Heart left ventricle (tissue), 16 donors: Measurements from ENCODE around the gene SIGLEC10. TPM values are rescaled to one million over a fixed set of nuclear protein-coding genes. Genes with fewer than 3 reads are reported as not detected.

Experiments
- ATAC-seq, 4 donors: fragments of 200-7000 bp; cut with Tn5 transposase; one replicate each; pipeline ENCODE4 v1.9.1; 2020 to 2022; ENCODE audit warnings: moderate library complexity in 4 of 4, mild to moderate bottlenecking in 3 of 4, moderate number of reproducible peaks in 1 of 4
- DNase-seq, 5 donors: peaks; one replicate each; pipeline ENCODE4 v3.0.0-alpha.2; 2020
- H3K27ac ChIP-seq, 12 donors: fragments of 200-600 bp; sonication (generic) in 4 of 12; one replicate each; pipeline versions ENCODE4 v1.5.0 to v1.8.0; 2016 to 2022; ENCODE audit warnings: mild to moderate bottlenecking in 2 of 12
- H3K27me3 ChIP-seq, 9 donors: fragments of 200-600 bp; sonication (generic) in 2 of 9; one replicate each; pipeline versions ENCODE4 v1.5.1 to v1.8.0; 2016 to 2022; ENCODE audit warnings: mild to moderate bottlenecking in 3 of 9
- H3K36me3 ChIP-seq, 9 donors: fragments of 200-600 bp; sonication (generic) in 2 of 9; one replicate each; pipeline versions ENCODE4 v1.5.0 to v1.8.0; 2018 to 2022; ENCODE audit warnings: mild to moderate bottlenecking in 2 of 9
- H3K4me1 ChIP-seq, 12 donors: fragments of 200-600 bp; sonication (generic) in 4 of 12; one replicate each; pipeline versions ENCODE4 v1.5.0 to v1.8.0; 2016 to 2022; ENCODE audit warnings: mild to moderate bottlenecking in 3 of 12
- H3K4me3 ChIP-seq, 12 donors: fragments of 200-600 bp; sonication (generic) in 4 of 12; one replicate each; pipeline versions ENCODE4 v1.5.0 to v1.8.0; 2017 to 2022; ENCODE audit warnings: mild to moderate bottlenecking in 9 of 12, moderate library complexity in 4 of 12
- H3K9me3 ChIP-seq, 12 donors: fragments of 200-600 bp; sonication (generic) in 4 of 12; one replicate each; pipeline versions ENCODE4 v1.5.0 to v1.8.0; 2016 to 2022; ENCODE audit warnings: mild to moderate bottlenecking in 1 of 12
- CTCF ChIP-seq, 12 donors: fragments of 200-600 bp; sonication (generic) in 4 of 12; IDR thresholded peaks; one replicate each; pipeline versions ENCODE4 v1.5.0 to v1.8.0; 2018 to 2022; ENCODE audit warnings: antibody characterized with exemption in 12 of 12, mild to moderate bottlenecking in 5 of 12
- POLR2A ChIP-seq, 2 donors: fragments of 450-650 bp; IDR thresholded peaks; one replicate each; pipeline ENCODE4 v1.6.1; 2017; ENCODE audit warnings: antibody characterized with exemption in 2 of 2, mild to moderate bottlenecking in 2 of 2, moderate library complexity in 2 of 2
- WGBS, 4 donors: extraction: QIAGEN DNeasy Blood & Tissue Kit in 2 of 4; methylation state at CpG; one replicate each; pipeline versions ENCODE4 v1.1.5 to v1.1.7; 2013 to 2018; 5-methylcytosine and 5-hydroxymethylcytosine counted together
- intact Hi-C, 10 donors: fragments of 100-400 bp; cut with DNase I; formaldehyde crosslinking; loops; one replicate each; pipeline versions ENCODE4 v1.11.1 to v1.14.2; 2022
- polyA plus RNA-seq, 2 donors: library from polyadenylated mRNA; stranded (reverse); fragments of 200-250 nt; gene quantifications; one replicate each; pipeline ENCODE4 v1.2.3, GENCODE V29; 2013
- total RNA-seq, 9 donors: library from RNA; depleted of rRNA in 2 of 9; stranded (reverse); fragments of >200 nt in 2 of 9; fragmentation: NEBNext Ultra II Directional in 3 of 9; extraction: Animal tissue kit (Norgen Biotek cat#: 25700) in 3 of 9; gene quantifications; one replicate each; pipeline versions ENCODE4 v1.1.0 to v1.2.4, GENCODE V29; 2016 to 2023
- donor health status: ischemic (EF 13 %, LVEDD 7.1; RV severe dilation, severe dysfunction).
- donor health status: healthy with polysubstance abuse.
- donor health status: DM: no; HTN: yes; CAD: no.
- donor health status: DM: no; HTN: no; CAD: no.
- donor health status: ischemic (EF 25% LVEDD 6.9; RV normal size, moderate dysfunction).
- donor health status: ischemic (EF 25% LVEDD 5.7; RV mildly dilated, moderate dysfunction).
- donor health status: healthy.
- donor health status: DM: yes; HTN: yes; CAD: no.
- donor health status: ischemic (EF 35%, LVEDD 5.7; RV mildly dilated, moderate dysfunction).
- donor health status: nonischemic (EF 11% LVEDD 7.7; RV severe dilation, severe dysfunction).
- donor health status: DM: yes; HTN: yes; CAD: no.
- donor health status: PGD.
- donor health status: ischemic (EF 29% LVEDD 5.4; RV normal size, mild dysfunction).
- donor health status: nonischemic (EF 23%, LVEDD 6.1; RV moderate dilation, normal function).

The SIGLEC10 gene
- total and polyA plus RNA-seq, 11 donors, result 0.08 to 7.5 (median 0.58) TPM

- Histone ChIP-seq H3K27me3 (no peaks in the 10 kb centered on the region), H3K27ac (no peak overlapping the region), H3K4me3 (no peak overlapping the region), H3K4me1 (peaks cover 0 to 15% (median 0%) of the 10 kb centered on the region in 12 donors), H3K9me3 (peaks cover 0 to 7% (median 0%) of the 10 kb centered on the region in 12 donors), H3K36me3 (no peaks in the 10 kb centered on the region)
- no peak for DNase-seq
- intact Hi-C loops, result no loop called here
- no peak for ATAC-seq
- 77 to 85% (median 78%) methylated on average over 2 of the region's 2 CpGs for WGBS, 4 donors
- no peak for TF ChIP-seq CTCF (IDR thresholded peaks at IDR 0.05)
- no peak for TF ChIP-seq POLR2A (IDR thresholded peaks at IDR 0.05)
Observed at GRCh38 chr19:51377422-51377821, 40.0 kb downstream of the SIGLEC10 start.

GRCh38 chr19:51375504-51376221 is 41.8 kb downstream of the SIGLEC10 start:
- peaks cover 0 to 24% (median 0%) of the 10 kb centered on the region in 12 donors for H3K4me1 ChIP-seq
- intact Hi-C loops, result no loop called here
- H3K9me3 ChIP-seq, result no peaks in the 10 kb centered on the region
- DNase-seq (peak in 1 of 5 donors; percentile 24), ATAC-seq (no peak)
- H3K27ac ChIP-seq, result no peak overlapping the region
- H3K27me3 ChIP-seq, result no peaks in the 10 kb centered on the region
- TF ChIP-seq POLR2A (IDR thresholded peaks at IDR 0.05) (no peak), CTCF (IDR thresholded peaks at IDR 0.05) (no peak)
- no peak overlapping the region for H3K4me3 ChIP-seq
- WGBS, 4 donors, result 71 to 79% (median 77%) methylated on average over 10 to 11 of the region's 11 CpGs
- no peaks in the 10 kb centered on the region for H3K36me3 ChIP-seq

GRCh38 chr19:51372649-51373504 is 44.6 kb downstream of the SIGLEC10 start, which contains the start of gene NKG7:
Gene NKG7, minus strand, starts transcription at chr19:51372654. Its CDS starts 119 bp downstream, at chr19:51372535.
- ATAC-seq (no peak), DNase-seq (no peak)

More at GRCh38 chr19:51372649-51373504, 44.6 kb downstream of the SIGLEC10 start, which contains the start of gene NKG7:
- H3K36me3 ChIP-seq, result no peaks in the 10 kb centered on the region
- WGBS, 4 donors, result 40 to 58% (median 49%) methylated on average over 9 of the region's 9 CpGs
- H3K4me1 ChIP-seq, result peaks cover 0 to 30% (median 2%) of the 10 kb centered on the region in 12 donors
- TF ChIP-seq POLR2A (IDR thresholded peaks at IDR 0.05) (no peak), CTCF (IDR thresholded peaks at IDR 0.05) (no peak)
- H3K27me3 ChIP-seq, result no peaks in the 10 kb centered on the region
- H3K9me3 ChIP-seq, result no peaks in the 10 kb centered on the region
- peak within 1 kb of the TSS in 1 of 12 donors; percentile 83 for H3K27ac ChIP-seq
- intact Hi-C loops, result no loop called here
- H3K4me3 ChIP-seq, result peak within 1 kb of the TSS in 2 of 12 donors; percentile 10 to 50
